IMR-90 (cell line): ENCODE measurements around the gene EXOC6B. TPM values are rescaled to one million over a fixed set of nuclear protein-coding genes. Genes with fewer than 3 reads are reported as not detected.

Experiments
- ATAC-seq: fragments of 200-7000 bp; cut with Tn5 transposase; 2 replicates; pipeline ENCODE4 v1.9.1; 2020; ENCODE audit warnings: low read depth, mild to moderate bottlenecking, moderate library complexity
- BruUV-seq: library from RNA; stranded (reverse); fragments of 400-500 nt; replicated peaks from 2 replicates; lab custom pipeline; 2021; lab: Mats Ljungman, UMichigan
- CTCF ChIA-PET: fragments of 300-600 bp; formaldehyde crosslinking; extraction: SDS; loops from one replicate; lab custom pipeline; 2021; ENCODE audit warnings: antibody characterized with exemption; lab: Yijun Ruan, JAX
- POLR2A ChIA-PET: fragments of 300-600 bp; sonication (Branson Sonifier 250); formaldehyde crosslinking; loops from one replicate; lab custom pipeline; 2022; ENCODE audit warnings: antibody characterized with exemption; ENCODE audit not compliant: unreplicated experiment; lab: Charles Lee
- DNase-seq: peaks from one replicate; pipeline ENCODE4 v3.0.0; 2013
- H2AFZ ChIP-seq: replicated peaks from 2 replicates; pipeline ENCODE3; 2013; ENCODE audit warnings: low read length, mild to moderate bottlenecking; ENCODE audit not compliant: poor library complexity
- H2AK5ac ChIP-seq: 2 replicates; pipeline ENCODE4 v1.6.1; 2013; ENCODE audit warnings: low read depth, low read length, inconsistent platforms
- H2AK9ac ChIP-seq: replicated peaks from 2 replicates; pipeline ENCODE3; 2013; ENCODE audit warnings: mild to moderate bottlenecking, low read depth, low read length, moderate library complexity; ENCODE audit not compliant: poor library complexity
- H2BK120ac ChIP-seq: 2 replicates; pipeline ENCODE4 v1.6.1; 2013; ENCODE audit warnings: low read depth, low read length, inconsistent platforms
- H2BK15ac ChIP-seq: 3 replicates; pipeline ENCODE4 v1.6.1; 2013; ENCODE audit warnings: low read depth, low read length, inconsistent platforms
- H2BK20ac ChIP-seq: 2 replicates; pipeline ENCODE4 v1.6.1; 2013; ENCODE audit warnings: low read depth, mild to moderate bottlenecking, inconsistent platforms, low read length, moderate library complexity
- H2BK5ac ChIP-seq: 2 replicates; pipeline ENCODE4 v1.6.1; 2013; ENCODE audit warnings: mild to moderate bottlenecking, low read depth, low read length, inconsistent platforms; ENCODE audit not compliant: poor library complexity, severe bottlenecking
- H3K14ac ChIP-seq: replicated peaks from 2 replicates; pipeline ENCODE4 v1.6.1; 2013; ENCODE audit warnings: low read depth, low read length, inconsistent platforms
- H3K18ac ChIP-seq: 2 replicates; pipeline ENCODE4 v1.6.1; 2013; ENCODE audit warnings: low read depth, low read length, control low read depth
- H3K23ac ChIP-seq: 2 replicates; pipeline ENCODE4 v1.6.1; 2013; ENCODE audit warnings: low read depth, low read length, inconsistent platforms
- H3K27ac ChIP-seq: 2 replicates; pipeline ENCODE4 v1.5.1; 2013; ENCODE audit warnings: mild to moderate bottlenecking, control low read depth, low read length; ENCODE audit not compliant: insufficient read depth
- H3K27me3 ChIP-seq: 2 replicates; pipeline ENCODE4 v1.6.1; 2013; ENCODE audit warnings: low read length; ENCODE audit not compliant: control insufficient read depth, insufficient read depth
- H3K36me3 ChIP-seq: 2 replicates; pipeline ENCODE4 v1.6.1; 2013; ENCODE audit warnings: low read length, mixed read lengths; ENCODE audit not compliant: control insufficient read depth, insufficient read depth
- H3K4ac ChIP-seq: 2 replicates; pipeline ENCODE4 v1.6.1; 2013; ENCODE audit warnings: low read depth, low read length, inconsistent platforms
- H3K4me1 ChIP-seq: 2 replicates; pipeline ENCODE4 v1.6.1; 2013; ENCODE audit warnings: low read length, mixed read lengths; ENCODE audit not compliant: control insufficient read depth, insufficient read depth
- H3K4me2 ChIP-seq: 2 replicates; pipeline ENCODE4 v1.6.1; 2013; ENCODE audit warnings: low read depth, mild to moderate bottlenecking, control low read depth, low read length, moderate library complexity
- H3K4me3 ChIP-seq: 2 replicates; pipeline ENCODE4 v1.5.1; 2013; ENCODE audit warnings: low read depth, mild to moderate bottlenecking, control low read depth, low read length, moderate library complexity; ENCODE audit not compliant: insufficient read depth
- H3K56ac ChIP-seq: 2 replicates; pipeline ENCODE4 v1.6.1; 2013; ENCODE audit warnings: low read length, inconsistent platforms; ENCODE audit not compliant: insufficient read depth; ENCODE audit errors: extremely low read depth
- H3K79me1 ChIP-seq, 2 experiments: 2 replicates each; pipeline ENCODE4 v1.6.1; 2013; ENCODE audit warnings: low read length in 2 of 2, inconsistent platforms in 1 of 2, low read depth in 1 of 2
- H3K9ac ChIP-seq: 2 replicates; pipeline ENCODE4 v1.6.1; 2013; ENCODE audit warnings: low read depth, low read length, control low read depth
- H3K9me1 ChIP-seq: 2 replicates; pipeline ENCODE4 v1.6.1; 2013; ENCODE audit warnings: low read length, inconsistent platforms; ENCODE audit not compliant: insufficient read depth
- H3K9me3 ChIP-seq: 2 replicates; pipeline ENCODE4 v1.6.1; 2013; ENCODE audit warnings: low read length; ENCODE audit not compliant: control insufficient read depth, insufficient read depth
- H4K20me1 ChIP-seq: 2 replicates; pipeline ENCODE4 v1.6.1; 2013; ENCODE audit warnings: low read length, inconsistent platforms; ENCODE audit not compliant: insufficient read depth
- H4K5ac ChIP-seq: 2 replicates; pipeline ENCODE4 v1.6.1; 2013; ENCODE audit warnings: mild to moderate bottlenecking, low read depth, low read length, control low read depth
- H4K8ac ChIP-seq, 2 experiments: 2 replicates each; pipeline ENCODE4 v1.6.1; 2013; ENCODE audit warnings: low read depth in 2 of 2, low read length in 2 of 2, control low read depth in 1 of 2, inconsistent platforms in 1 of 2
- H4K91ac ChIP-seq: 2 replicates; pipeline ENCODE4 v1.6.1; 2013; ENCODE audit warnings: low read depth, low read length, inconsistent platforms; ENCODE audit not compliant: insufficient read depth
- BHLHE40 ChIP-seq: fragments of 150-350 bp; IDR thresholded peaks from 2 replicates; pipeline ENCODE4 v1.6.1; 2016; ENCODE audit warnings: mild to moderate bottlenecking, low read depth, low read length
- CEBPB ChIP-seq: IDR thresholded peaks from 2 replicates; pipeline ENCODE4 v1.6.1; 2012; ENCODE audit warnings: low read depth, low read length, improper control_type of control experiment
- FOS ChIP-seq: fragments of 150-350 bp; IDR thresholded peaks from 2 replicates; pipeline ENCODE4 v1.6.1; 2016; ENCODE audit warnings: low read depth, low read length
- MAZ ChIP-seq: IDR thresholded peaks from 2 replicates; pipeline ENCODE4 v1.6.1; 2012; ENCODE audit warnings: low read depth, mild to moderate bottlenecking, low read length, improper control_type of control experiment, moderate library complexity, borderline replicate concordance
- RAD21 ChIP-seq: IDR thresholded peaks from 2 replicates; pipeline ENCODE4 v1.6.1; 2012; ENCODE audit warnings: low read length, improper control_type of control experiment
- SMC3 ChIP-seq: fragments of 150-350 bp; IDR thresholded peaks from 2 replicates; pipeline ENCODE4 v1.6.1; 2016; ENCODE audit warnings: low read depth, mild to moderate bottlenecking, antibody characterized with exemption, low read length, moderate library complexity
- WGBS, 2 experiments: methylation state at CpG; one replicate each; pipeline versions ENCODE4 v1.1.5 to v1.1.7; 2013; ENCODE audit warnings: missing lambda C conversion rate in 2 of 2; ENCODE audit not compliant: insufficient read length in 1 of 2; ENCODE audit errors: extremely low coverage in 2 of 2; 5-methylcytosine and 5-hydroxymethylcytosine counted together
- dilution Hi-C: fragments of 300-500 bp; cut with HindIII; formaldehyde crosslinking; loops from one replicate; pipeline ENCODE4 v1.14.3; 2018; ENCODE audit warnings: low sequenced_read_pairs; ENCODE audit not compliant: unreplicated experiment
- in situ Hi-C: fragments of 300-500 bp; cut with MboI; formaldehyde crosslinking; loops from 3 replicates; pipeline ENCODE4 v1.14.3; 2019; ENCODE audit warnings: low sequenced_read_pairs, inconsistent platforms, mixed read lengths
- intact Hi-C: fragments of 100-400 bp; cut with micrococcal nuclease; formaldehyde crosslinking; loops from 2 replicates; pipeline ENCODE4 v1.10.0; 2022
- polyA plus RNA-seq, 3 experiments: library from polyadenylated mRNA; depleted of rRNA; stranded (reverse); fragments of >200 nt; gene quantifications; 2 replicates each; pipeline ENCODE4 v1.2.3, GENCODE V29; 2012; ENCODE audit warnings: low replicate concordance in 1 of 3
- total RNA-seq: library from RNA; depleted of rRNA; stranded (reverse); fragments of >200 nt; gene quantifications from 2 replicates; pipeline ENCODE4 v1.2.3, GENCODE V29; 2012
- TF ChIP-seq, protein P1 (sequence below): fragments of 150-350 bp; IDR thresholded peaks from 2 replicates; pipeline ENCODE4 v1.6.1; 2017; ENCODE audit warnings: mild to moderate bottlenecking, antibody characterized with exemption, low read length, low read depth

Gene EXOC6B
- total and polyA plus RNA-seq, 2 of the 4 experiments (the other 2 are of a cell fraction), result 10.2 to 29.4 TPM

DNA sequence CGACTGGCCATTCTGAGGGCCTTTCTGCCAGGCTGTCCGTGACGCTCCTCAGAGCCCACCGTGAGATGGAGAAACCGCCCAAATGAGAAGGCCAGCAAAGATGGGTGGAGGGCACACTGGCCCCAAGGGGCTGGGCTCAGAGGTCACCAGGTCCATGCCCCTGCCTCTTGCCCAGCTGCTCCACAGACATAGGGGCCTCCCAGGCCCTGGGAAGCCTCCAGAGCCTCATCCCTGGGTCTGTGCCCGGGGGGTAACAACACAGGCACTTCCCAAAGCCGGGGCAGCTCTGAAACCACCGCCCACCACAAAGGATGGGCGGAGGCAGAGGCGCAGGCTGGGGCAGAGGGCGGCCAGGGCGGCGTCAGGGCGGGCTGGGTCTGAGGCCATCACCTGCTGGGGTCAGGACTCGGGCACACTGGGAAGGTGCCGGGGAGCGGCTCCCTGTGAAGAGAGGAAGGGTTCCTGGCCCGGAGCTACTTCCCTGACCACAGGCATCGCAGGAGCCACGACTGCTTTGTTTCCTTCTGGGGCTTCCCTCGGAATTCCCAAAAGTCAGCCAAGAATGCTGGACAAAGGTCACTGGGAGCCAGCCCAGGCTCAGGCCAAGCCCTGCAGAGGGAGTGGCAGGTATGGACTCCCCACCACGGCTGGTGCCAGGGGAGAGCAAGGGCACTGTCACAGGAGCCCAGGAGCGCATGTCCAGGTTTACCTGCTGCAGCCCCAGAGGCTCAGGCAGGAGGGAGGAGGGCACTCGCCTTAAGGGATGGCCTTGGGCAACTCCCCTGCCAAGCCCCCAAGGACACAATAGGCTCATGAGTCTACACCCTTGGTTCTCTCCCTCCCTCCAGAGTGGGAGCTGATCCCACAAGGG is 687.6 kb downstream of the EXOC6B start:
- Histone ChIP-seq H3K27me3 (peaks cover 35% of the 10 kb centered on the region), H3K23ac (no peak overlapping the region), H3K4me2 (no peak overlapping the region), H2AK9ac (no peak overlapping the region), H2AK5ac (no peak overlapping the region), H3K9me1 (no peaks in the 10 kb centered on the region), H3K18ac (no peak overlapping the region), H3K79me1 (no peaks in the 10 kb centered on the region), H3K27ac (no peak overlapping the region), H4K8ac (no peak overlapping the region), H3K4ac (no peak overlapping the region), H3K14ac (no peak overlapping the region), H3K4me1 (no peaks in the 10 kb centered on the region; the same call in 1 of the 2 replicates), H4K5ac (no peak overlapping the region), H3K9ac (no peak overlapping the region), H4K20me1 (no peaks in the 10 kb centered on the region), H2BK15ac (no peak overlapping the region), H2AFZ (no peak overlapping the region), H3K9me3 (no peaks in the 10 kb centered on the region), H3K36me3 (no peaks in the 10 kb centered on the region), H4K91ac (no peak overlapping the region), H3K4me3 (no peak overlapping the region), H2BK120ac (no peak overlapping the region), H3K56ac (no peak overlapping the region), H2BK5ac (no peak overlapping the region), H2BK20ac (no peak overlapping the region)
- dilution Hi-C loops (no loop called here), intact Hi-C loops (loop anchor here (5.0 kb wide), 2 partner anchors 526 to 591 kb away; no protein-coding TSS in a partner anchor), in situ Hi-C loops (no loop called here)
- 39% methylated on average over 5 of the region's 24 CpGs; no CpG with 5 or more reads in 1 of the 2 experiments for WGBS, 2 experiments
- TF ChIP-seq SMC3 (no peak), CEBPB (no peak), RAD21 (no peak), BHLHE40 (no peak), FOS (no peak), MAZ (no peak)
- TF ChIP-seq, protein P1, sequence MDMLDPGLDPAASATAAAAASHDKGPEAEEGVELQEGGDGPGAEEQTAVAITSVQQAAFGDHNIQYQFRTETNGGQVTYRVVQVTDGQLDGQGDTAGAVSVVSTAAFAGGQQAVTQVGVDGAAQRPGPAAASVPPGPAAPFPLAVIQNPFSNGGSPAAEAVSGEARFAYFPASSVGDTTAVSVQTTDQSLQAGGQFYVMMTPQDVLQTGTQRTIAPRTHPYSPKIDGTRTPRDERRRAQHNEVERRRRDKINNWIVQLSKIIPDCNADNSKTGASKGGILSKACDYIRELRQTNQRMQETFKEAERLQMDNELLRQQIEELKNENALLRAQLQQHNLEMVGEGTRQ, result no peak
- BruUV-seq, result no TSS peak
- ATAC-seq (no peak), DNase-seq (no peak)
- ChIA-PET POLR2A (no interaction called here), CTCF (interaction anchor here (0.8 kb wide), 1 partner anchor 12 kb away, joined by 3 read pairs; no protein-coding TSS in a partner anchor)
